ENCODE results near the gene KLHL3.

Gene KLHL3

DNA sequence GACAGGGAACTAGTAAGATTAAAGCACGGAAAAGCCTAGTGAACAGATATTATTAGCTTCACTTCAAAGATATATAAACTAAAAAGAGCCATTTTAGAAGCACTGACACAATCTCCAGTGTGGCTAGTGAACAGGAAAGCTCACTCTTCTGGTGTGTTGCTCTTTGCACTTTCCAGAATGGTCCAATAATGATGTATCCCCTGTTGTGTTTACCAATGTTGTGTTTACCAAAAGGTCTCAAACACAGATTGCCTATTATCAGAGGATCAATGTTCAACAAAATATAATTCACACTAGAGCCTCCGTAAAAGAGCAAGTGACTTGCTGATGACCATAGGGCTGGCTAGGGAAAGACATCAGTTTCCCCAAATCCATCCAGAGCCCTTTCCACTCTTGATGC lies 11.6 kb downstream of the KLHL3 start:
- H3K4me3 ChIP-seq = no peak overlapping the region
- no peak overlapping the region for H3K27ac ChIP-seq
- TF ChIP-seq EZH2 (IDR thresholded peaks at IDR 0.05) (no peak), FOXP2 (optimal IDR thresholded peaks at IDR 0.05; ENCODE audit: control extremely low read depth, extremely low read length, insufficient read depth) (no peak), POLR2AphosphoS5 (IDR thresholded peaks at IDR 0.05; ENCODE audit: borderline replicate concordance, low read depth, low read length) (no peak)
- H3K9me3 ChIP-seq (ENCODE audit: low read depth, low read length) = no peaks in the 10 kb centered on the region
- DNase-seq (ENCODE audit: low read depth, low spot score) = no peak
- H3K36me3 ChIP-seq (ENCODE audit: insufficient read depth, low read length) = no peaks in the 10 kb centered on the region
- no peak overlapping the region for H3K9ac ChIP-seq (ENCODE audit: insufficient read length)

DNA sequence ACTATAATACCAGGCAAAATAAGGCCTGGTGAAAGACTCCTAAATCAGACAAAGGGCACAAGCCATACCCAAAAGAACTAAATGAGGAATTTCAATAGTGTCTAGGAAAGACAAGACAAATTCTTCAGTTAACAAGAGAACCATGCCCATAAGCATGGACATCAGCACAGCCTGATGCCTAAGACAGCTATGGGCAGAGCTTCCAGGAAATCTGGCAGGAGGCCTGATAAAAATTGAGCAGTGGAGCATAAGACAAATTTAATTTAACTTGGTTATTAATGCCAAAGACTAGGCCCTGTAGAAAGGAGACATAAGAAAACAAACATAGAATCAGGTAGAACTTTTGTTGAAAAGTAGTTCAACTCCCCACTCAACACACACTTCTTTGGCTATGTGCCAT lies 17.3 kb downstream of the KLHL3 start:
- Histone ChIP-seq H3K27ac (no peak overlapping the region), H3K4me3 (no peak overlapping the region), H3K9me3 (ENCODE audit: low read depth, low read length) (no peaks in the 10 kb centered on the region), H3K9ac (ENCODE audit: insufficient read length) (no peak overlapping the region), H3K36me3 (ENCODE audit: insufficient read depth, low read length) (no peaks in the 10 kb centered on the region)
- DNase-seq (ENCODE audit: low read depth, low spot score) = no peak
- TF ChIP-seq EZH2 (IDR thresholded peaks at IDR 0.05) (no peak), POLR2AphosphoS5 (IDR thresholded peaks at IDR 0.05; ENCODE audit: borderline replicate concordance, low read depth, low read length) (no peak), FOXP2 (optimal IDR thresholded peaks at IDR 0.05; ENCODE audit: control extremely low read depth, extremely low read length, insufficient read depth) (no peak)

DNA sequence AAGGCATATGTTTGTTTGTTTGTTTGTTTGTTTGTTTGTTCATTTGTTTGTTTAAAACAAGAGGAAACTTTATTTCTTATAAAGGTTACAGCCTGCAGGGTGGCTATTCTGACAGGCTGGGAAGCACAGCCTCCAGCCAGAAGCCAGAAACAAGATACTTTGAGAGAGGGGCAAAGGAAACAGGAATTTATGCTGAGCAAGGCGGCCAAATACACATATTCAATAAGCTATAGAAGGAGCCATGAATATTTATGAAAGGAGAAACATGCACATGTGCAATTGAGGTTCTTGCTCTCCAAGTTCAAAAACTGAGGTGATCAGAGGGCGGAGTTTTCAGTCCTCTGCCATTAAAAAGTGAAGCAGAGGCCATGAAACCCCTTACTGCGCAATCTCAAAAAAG lies 19.6 kb downstream of the KLHL3 start:
- Histone ChIP-seq H3K9me3 (ENCODE audit: low read depth, low read length) (no peaks in the 10 kb centered on the region), H3K36me3 (ENCODE audit: insufficient read depth, low read length) (no peaks in the 10 kb centered on the region), H3K27ac (no peak overlapping the region), H3K4me3 (no peak overlapping the region), H3K9ac (ENCODE audit: insufficient read length) (no peak overlapping the region)
- TF ChIP-seq EZH2 (IDR thresholded peaks at IDR 0.05) (no peak), FOXP2 (optimal IDR thresholded peaks at IDR 0.05; ENCODE audit: control extremely low read depth, extremely low read length, insufficient read depth) (no peak), POLR2AphosphoS5 (IDR thresholded peaks at IDR 0.05; ENCODE audit: borderline replicate concordance, low read depth, low read length) (no peak)
- DNase-seq (ENCODE audit: low read depth, low spot score) = no peak

DNA sequence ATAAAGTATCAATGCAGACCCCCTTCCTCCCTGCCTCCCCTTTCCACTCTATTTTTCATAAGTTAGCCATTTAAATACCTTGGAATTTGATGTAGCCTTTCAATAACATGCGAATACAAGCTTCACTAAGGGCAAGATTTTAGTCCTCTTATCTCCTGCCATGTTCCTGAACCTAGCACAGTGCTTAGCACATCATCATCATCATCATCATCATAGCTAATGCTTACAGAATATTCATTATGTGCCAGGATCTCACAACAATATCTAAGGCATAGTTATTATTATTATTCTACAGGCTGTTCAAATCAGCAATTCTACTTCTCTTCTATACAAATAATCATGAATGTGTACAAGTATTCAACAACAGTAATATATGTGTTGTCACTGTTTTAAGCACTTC lies 20.4 kb downstream of the KLHL3 start:
- no peaks in the 10 kb centered on the region for H3K9me3 ChIP-seq (ENCODE audit: low read depth, low read length)
- DNase-seq (ENCODE audit: low read depth, low spot score) = no peak
- no peak overlapping the region for H3K9ac ChIP-seq (ENCODE audit: insufficient read length)
- H3K27ac ChIP-seq = no peak overlapping the region
- no peak for TF ChIP-seq EZH2 (IDR thresholded peaks at IDR 0.05)
- TF ChIP-seq FOXP2 (optimal IDR thresholded peaks at IDR 0.05; ENCODE audit: control extremely low read depth, extremely low read length, insufficient read depth) = no peak
- no peak for TF ChIP-seq POLR2AphosphoS5 (IDR thresholded peaks at IDR 0.05; ENCODE audit: borderline replicate concordance, low read depth, low read length)
- no peaks in the 10 kb centered on the region for H3K36me3 ChIP-seq (ENCODE audit: insufficient read depth, low read length)
- H3K4me3 ChIP-seq = no peak overlapping the region

DNA sequence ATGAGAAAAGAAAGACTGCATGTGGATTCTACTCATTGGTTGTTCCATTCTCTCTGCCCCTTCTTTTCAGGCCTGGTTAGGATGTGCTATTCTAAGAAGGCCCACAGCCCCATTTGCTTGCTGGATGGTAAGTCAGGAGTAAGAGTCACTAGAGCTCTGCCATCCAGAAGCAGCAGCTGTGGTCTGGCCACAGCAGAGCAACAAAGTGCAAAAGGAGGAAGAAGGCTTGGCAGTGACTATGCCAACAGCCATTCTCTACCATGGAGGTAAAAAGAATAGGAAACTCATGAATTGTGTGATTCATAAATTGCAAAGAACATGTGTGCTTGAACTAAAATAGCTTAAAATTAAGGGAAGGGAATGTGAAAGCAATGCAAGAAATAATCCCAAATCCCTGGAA lies 20.9 kb downstream of the KLHL3 start:
- Histone ChIP-seq H3K9ac (ENCODE audit: insufficient read length) (no peak overlapping the region), H3K4me3 (no peak overlapping the region), H3K27ac (no peak overlapping the region), H3K9me3 (ENCODE audit: low read depth, low read length) (no peaks in the 10 kb centered on the region), H3K36me3 (ENCODE audit: insufficient read depth, low read length) (no peaks in the 10 kb centered on the region)
- DNase-seq (ENCODE audit: low read depth, low spot score) = no peak
- TF ChIP-seq POLR2AphosphoS5 (IDR thresholded peaks at IDR 0.05; ENCODE audit: borderline replicate concordance, low read depth, low read length) = no peak
- TF ChIP-seq EZH2 (IDR thresholded peaks at IDR 0.05) = no peak
- TF ChIP-seq FOXP2 (optimal IDR thresholded peaks at IDR 0.05; ENCODE audit: control extremely low read depth, extremely low read length, insufficient read depth) = no peak

DNA sequence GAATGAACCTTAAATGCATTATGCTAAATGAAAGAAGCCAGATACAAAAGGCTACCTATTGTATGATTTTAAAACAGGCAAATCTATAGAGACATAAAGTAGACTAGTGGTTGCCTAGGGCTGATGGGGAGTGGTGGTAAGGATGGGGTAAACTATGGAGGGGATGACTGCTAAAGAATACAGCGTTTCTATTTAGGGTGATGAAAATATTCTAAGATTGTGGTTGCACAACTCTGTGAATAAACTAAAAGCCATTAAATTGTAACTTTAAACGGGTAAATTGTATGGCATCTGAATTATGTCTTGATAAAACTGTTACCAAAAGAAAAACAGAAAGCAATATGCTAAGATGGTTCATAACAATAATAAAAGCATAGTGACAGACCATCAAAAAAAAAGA lies 21.4 kb downstream of the KLHL3 start:
- no peak overlapping the region for H3K9ac ChIP-seq (ENCODE audit: insufficient read length)
- DNase-seq (ENCODE audit: low read depth, low spot score) = no peak
- no peak overlapping the region for H3K27ac ChIP-seq
- H3K4me3 ChIP-seq = no peak overlapping the region
- H3K9me3 ChIP-seq (ENCODE audit: low read depth, low read length) = no peaks in the 10 kb centered on the region
- no peaks in the 10 kb centered on the region for H3K36me3 ChIP-seq (ENCODE audit: insufficient read depth, low read length)
- TF ChIP-seq FOXP2 (optimal IDR thresholded peaks at IDR 0.05; ENCODE audit: control extremely low read depth, extremely low read length, insufficient read depth) (no peak), POLR2AphosphoS5 (IDR thresholded peaks at IDR 0.05; ENCODE audit: borderline replicate concordance, low read depth, low read length) (no peak), EZH2 (IDR thresholded peaks at IDR 0.05) (no peak)

DNA sequence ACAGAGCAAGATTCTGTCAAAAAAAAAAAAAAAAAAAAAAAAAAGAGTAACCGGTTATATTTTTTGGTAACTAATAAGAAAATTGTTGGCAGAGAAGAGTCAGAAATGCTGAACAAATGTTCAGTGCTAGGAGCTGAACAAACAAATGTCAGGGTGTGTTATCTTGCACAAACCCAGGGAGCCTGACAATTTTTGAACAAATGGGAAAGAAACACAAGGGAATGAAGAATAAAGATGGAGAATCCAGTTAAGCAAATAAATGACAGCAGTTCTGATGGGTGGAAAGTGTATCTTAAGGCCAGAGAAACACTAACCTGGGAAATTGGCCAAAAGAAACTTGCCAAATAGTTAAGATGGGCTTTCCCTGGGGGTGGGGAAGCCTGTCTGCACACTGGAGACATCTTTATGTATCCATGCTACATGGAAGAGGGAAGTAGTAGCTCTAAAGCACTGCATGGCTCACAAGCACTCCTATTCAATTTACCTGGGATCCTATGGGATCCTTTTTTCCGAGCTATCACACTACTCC lies 23.7 kb downstream of the KLHL3 start:
- Histone ChIP-seq H3K9me3 (ENCODE audit: low read depth, low read length) (no peaks in the 10 kb centered on the region), H3K36me3 (ENCODE audit: insufficient read depth, low read length) (no peaks in the 10 kb centered on the region), H3K9ac (ENCODE audit: insufficient read length) (no peak overlapping the region), H3K4me3 (no peak overlapping the region), H3K27ac (no peak overlapping the region)
- no peak for TF ChIP-seq FOXP2 (optimal IDR thresholded peaks at IDR 0.05; ENCODE audit: control extremely low read depth, extremely low read length, insufficient read depth)
- no peak for TF ChIP-seq POLR2AphosphoS5 (IDR thresholded peaks at IDR 0.05; ENCODE audit: borderline replicate concordance, low read depth, low read length)
- no peak for TF ChIP-seq EZH2 (IDR thresholded peaks at IDR 0.05)
- no peak for DNase-seq (ENCODE audit: low read depth, low spot score)

DNA sequence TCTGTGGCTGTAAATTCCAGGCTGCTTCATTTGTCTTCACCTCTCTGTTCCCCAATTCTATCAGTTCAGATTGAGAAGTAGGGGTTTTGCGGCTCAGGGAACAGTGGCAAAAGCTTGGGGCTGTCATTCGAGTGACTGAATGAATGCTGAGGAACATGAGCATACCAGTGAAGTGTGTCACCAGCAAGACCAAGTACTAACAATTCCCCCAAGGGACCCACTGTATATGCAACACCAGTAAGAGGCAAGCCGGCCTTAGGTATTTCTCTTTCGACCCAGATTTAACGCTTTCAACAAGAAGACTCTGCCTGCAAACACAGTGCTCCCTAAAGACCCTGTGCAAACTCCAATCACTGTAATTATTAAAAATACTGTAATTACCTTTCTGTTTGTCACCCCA lies 25.8 kb downstream of the KLHL3 start:
- H3K27ac ChIP-seq = no peak overlapping the region
- TF ChIP-seq POLR2AphosphoS5 (IDR thresholded peaks at IDR 0.05; ENCODE audit: borderline replicate concordance, low read depth, low read length) = no peak
- no peak for TF ChIP-seq EZH2 (IDR thresholded peaks at IDR 0.05)
- TF ChIP-seq FOXP2 (optimal IDR thresholded peaks at IDR 0.05; ENCODE audit: control extremely low read depth, extremely low read length, insufficient read depth) = no peak
- no peak overlapping the region for H3K9ac ChIP-seq (ENCODE audit: insufficient read length)
- DNase-seq (ENCODE audit: low read depth, low spot score) = no peak
- no peaks in the 10 kb centered on the region for H3K36me3 ChIP-seq (ENCODE audit: insufficient read depth, low read length)
- no peaks in the 10 kb centered on the region for H3K9me3 ChIP-seq (ENCODE audit: low read depth, low read length)
- no peak overlapping the region for H3K4me3 ChIP-seq
